RCC 7860 (cell line): ENCODE results near the gene RNF149.
"Not testable (repeated sequence)": the region's sequence is repeated elsewhere in the genome, so short reads cannot be mapped to it uniquely, and the experiment has no call there.

Experiments
- DNase-seq: peaks from one replicate; pipeline ENCODE4 v3.0.0-alpha.2; 2015; ENCODE audit warnings: low spot score
- FAIRE-seq: peaks from 2 replicates; lab custom pipeline; 2012; peaks lifted over from hg19 to GRCh38; lab: Jason Lieb, UNC

The RNF149 gene

GRCh38 chr2:101332885-101333766 lies 24.6 kb upstream of the RNF149 start:
- FAIRE-seq (no peak), DNase-seq (no peak)

- FAIRE-seq: no peak
- no peak for DNase-seq
Observed at GRCh38 chr2:101331202-101331601, 22.7 kb upstream of the RNF149 start.

GRCh38 chr2:101330253-101330933 lies 21.9 kb upstream of the RNF149 start:
- DNase-seq: no peak
- FAIRE-seq: no peak

- FAIRE-seq: no peak
Observed at GRCh38 chr2:101329026-101329425, 20.5 kb upstream of the RNF149 start.

GRCh38 chr2:101328474-101329007 lies 20.0 kb upstream of the RNF149 start:
- FAIRE-seq (no peak), DNase-seq (no peak)

More at GRCh38 chr2:101329026-101329425, 20.5 kb upstream of the RNF149 start:
- DNase-seq: no peak

GRCh38 chr2:101327863-101328394 lies 19.4 kb upstream of the RNF149 start:
- no peak for DNase-seq
- no peak for FAIRE-seq

- DNase-seq (no peak), FAIRE-seq (no peak)
Observed at GRCh38 chr2:101325425-101325824, 16.9 kb upstream of the RNF149 start.

- not testable (repeated sequence) for DNase-seq, FAIRE-seq
Observed at GRCh38 chr2:101316568-101316967, 8.1 kb upstream of the RNF149 start.

- FAIRE-seq (no peak), DNase-seq (no peak)
Observed at GRCh38 chr2:101311696-101312017, 3.2 kb upstream of the RNF149 start.

GRCh38 chr2:101310834-101311695 lies 2.6 kb upstream of the RNF149 start:
- no peak for DNase-seq
- no peak for FAIRE-seq

- DNase-seq (no peak), FAIRE-seq (no peak)
Observed at GRCh38 chr2:101310090-101310833, 1.8 kb upstream of the RNF149 start.

GRCh38 chr2:101307950-101308431 lies 510 bp downstream of the RNF149 start:
- DNase-seq: no peak
- no peak for FAIRE-seq

GRCh38 chr2:101307503-101307902 lies 998 bp downstream of the RNF149 start:
- no peak for FAIRE-seq
- no peak for DNase-seq

GRCh38 chr2:101306410-101306809 lies 2.1 kb downstream of the RNF149 start:
- no peak for DNase-seq
- FAIRE-seq: no peak

GRCh38 chr2:101305492-101306078 lies 2.9 kb downstream of the RNF149 start:
- FAIRE-seq (peak; percentile 49), DNase-seq (peak; percentile 58)

GRCh38 chr2:101305035-101305434 lies 3.5 kb downstream of the RNF149 start:
- DNase-seq: no peak
- FAIRE-seq: no peak

GRCh38 chr2:101303688-101304087 lies 4.8 kb downstream of the RNF149 start:
- FAIRE-seq: no peak
- DNase-seq: no peak

GRCh38 chr2:101302016-101302415 lies 6.5 kb downstream of the RNF149 start:
- no peak for DNase-seq
- no peak for FAIRE-seq

- FAIRE-seq (no peak), DNase-seq (no peak)
Observed at GRCh38 chr2:101300836-101301235, 7.7 kb downstream of the RNF149 start.

- FAIRE-seq: no peak
Observed at GRCh38 chr2:101300164-101300563, 8.3 kb downstream of the RNF149 start.

More at GRCh38 chr2:101300164-101300563, 8.3 kb downstream of the RNF149 start:
- DNase-seq: no peak
